ENCODE results near the gene SORCS2.

SORCS2 gene

GRCh38 chr4:7309181-7309580 lies 116.8 kb downstream of the SORCS2 start:
- no peak for DNase-seq

GRCh38 chr4:7309636-7310390 lies 117.5 kb downstream of the SORCS2 start:
- no peak for DNase-seq

GRCh38 chr4:7310451-7310850 lies 118.1 kb downstream of the SORCS2 start:
- no peak for DNase-seq

- no peak for DNase-seq
Observed at GRCh38 chr4:7311205-7311604, 118.9 kb downstream of the SORCS2 start.

GRCh38 chr4:7312691-7313090 lies 120.4 kb downstream of the SORCS2 start:
- DNase-seq, result no peak

GRCh38 chr4:7313347-7313811 lies 121.0 kb downstream of the SORCS2 start:
- no peak for DNase-seq

- DNase-seq, result no peak
Observed at GRCh38 chr4:7313991-7314390, 121.7 kb downstream of the SORCS2 start.

- no peak for DNase-seq
Observed at GRCh38 chr4:7315286-7315685, 122.9 kb downstream of the SORCS2 start.

- DNase-seq, result no peak
Observed at GRCh38 chr4:7315935-7316334, 123.6 kb downstream of the SORCS2 start.

- no peak for DNase-seq
Observed at GRCh38 chr4:7319024-7319423, 126.7 kb downstream of the SORCS2 start.

- DNase-seq, result peak; percentile 88
Observed at GRCh38 chr4:7320206-7320797, 128.0 kb downstream of the SORCS2 start.

GRCh38 chr4:7322166-7322991 lies 130.0 kb downstream of the SORCS2 start:
- DNase-seq, result no peak

- DNase-seq, result no peak
Observed at GRCh38 chr4:7323461-7323871, 131.1 kb downstream of the SORCS2 start.

GRCh38 chr4:7323872-7324650 lies 131.7 kb downstream of the SORCS2 start:
- DNase-seq, result peak; percentile 86

GRCh38 chr4:7324651-7325121 lies 132.3 kb downstream of the SORCS2 start:
- peak; percentile 60 for DNase-seq

GRCh38 chr4:7325541-7325940 lies 133.2 kb downstream of the SORCS2 start:
- DNase-seq, result no peak

GRCh38 chr4:7326306-7326692 lies 134.0 kb downstream of the SORCS2 start:
- no peak for DNase-seq

- DNase-seq, result no peak
Observed at GRCh38 chr4:7326693-7327340, 134.5 kb downstream of the SORCS2 start.

GRCh38 chr4:7327341-7327885 lies 135.1 kb downstream of the SORCS2 start:
- no peak for DNase-seq

- no peak for DNase-seq
Observed at GRCh38 chr4:7328162-7328912, 136.0 kb downstream of the SORCS2 start.

Data from DMS53 (cell line).